GM18526 (cell line): ENCODE data around the gene MTARC2.

ENCODE experiments used
- POLR2A ChIP-seq: IDR thresholded peaks from 3 replicates; pipeline ENCODE4 v1.6.1; 2011; ENCODE audit not compliant: insufficient read length; ENCODE audit errors: extremely low read depth

MTARC2 gene

DNA sequence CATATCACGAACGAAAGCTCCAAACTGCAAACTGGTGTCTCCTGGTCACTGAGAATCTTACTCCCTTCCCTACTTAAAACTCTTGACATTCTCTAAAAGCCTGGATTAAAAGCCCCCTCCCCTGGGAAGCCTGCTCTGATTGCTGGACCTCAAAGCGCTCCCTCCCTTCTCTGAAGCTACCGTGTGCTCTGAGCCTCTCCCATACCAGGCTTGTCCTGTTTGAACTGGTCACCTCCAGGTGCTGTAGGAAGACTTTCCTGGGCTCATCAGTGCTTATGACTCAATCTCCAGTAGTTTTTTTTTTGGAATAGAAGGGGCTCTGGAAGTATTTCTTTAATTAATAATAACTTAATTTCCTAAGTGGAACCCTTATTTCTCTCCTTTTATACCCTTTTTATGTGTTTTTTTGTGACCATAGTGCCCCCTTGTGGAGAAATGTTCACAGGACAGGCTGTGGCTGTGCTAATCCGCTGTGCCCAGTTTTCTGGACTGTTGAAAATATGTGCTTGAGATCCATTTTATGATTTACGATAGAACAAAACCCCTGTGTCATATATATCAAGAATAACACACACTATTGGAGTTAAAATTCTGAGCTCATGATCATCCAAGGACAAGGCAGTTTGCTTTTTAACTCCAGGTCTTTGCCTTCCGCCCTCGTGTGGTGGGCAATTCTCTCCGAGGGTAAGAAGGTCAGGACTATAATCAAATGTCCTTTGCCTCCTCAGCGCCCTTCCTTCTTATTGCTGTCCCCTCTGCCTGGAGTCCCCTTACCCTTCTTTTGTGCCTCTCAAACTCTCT, 55.5 kb downstream of the MTARC2 start:
- no peak for TF ChIP-seq POLR2A

DNA sequence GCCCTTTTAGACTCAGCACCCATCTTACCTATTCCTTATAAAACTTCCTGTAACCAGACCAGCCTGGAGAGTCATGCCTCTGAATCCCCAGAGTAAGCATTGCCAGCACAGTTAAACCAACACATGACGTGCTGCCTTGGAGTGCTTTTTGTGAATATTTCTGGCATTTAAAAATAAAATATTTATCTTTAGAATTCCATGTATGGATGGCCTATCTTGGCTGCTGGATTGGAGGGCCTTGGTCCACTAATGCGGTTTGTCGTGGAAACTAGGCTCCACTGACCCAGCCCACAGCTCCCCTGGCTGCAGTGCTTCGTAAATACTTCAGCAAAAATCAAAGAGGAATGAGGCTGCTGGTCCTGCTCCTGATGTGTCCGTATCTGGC, 56.1 kb downstream of the MTARC2 start:
- TF ChIP-seq POLR2A: no peak

DNA sequence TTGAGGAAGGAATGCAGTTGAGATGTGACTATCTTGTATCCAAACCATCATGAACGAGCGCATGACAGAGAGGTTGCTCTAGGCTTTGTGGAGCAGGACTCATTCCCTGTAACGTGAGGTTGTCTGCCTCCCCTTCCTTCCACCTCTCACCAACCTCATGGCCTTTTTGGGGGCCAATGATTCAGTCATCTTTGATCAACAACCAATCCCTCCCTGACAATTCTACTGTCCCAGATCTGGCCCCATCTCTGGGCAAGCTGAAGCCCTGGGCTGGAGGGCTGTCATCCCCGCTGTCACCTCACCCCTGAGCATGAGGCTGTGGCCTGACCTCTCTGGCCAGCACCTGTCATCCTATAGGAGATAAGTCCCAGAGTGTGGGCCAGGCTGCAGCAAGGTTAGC, 58.3 kb downstream of the MTARC2 start:
- no peak for TF ChIP-seq POLR2A

DNA sequence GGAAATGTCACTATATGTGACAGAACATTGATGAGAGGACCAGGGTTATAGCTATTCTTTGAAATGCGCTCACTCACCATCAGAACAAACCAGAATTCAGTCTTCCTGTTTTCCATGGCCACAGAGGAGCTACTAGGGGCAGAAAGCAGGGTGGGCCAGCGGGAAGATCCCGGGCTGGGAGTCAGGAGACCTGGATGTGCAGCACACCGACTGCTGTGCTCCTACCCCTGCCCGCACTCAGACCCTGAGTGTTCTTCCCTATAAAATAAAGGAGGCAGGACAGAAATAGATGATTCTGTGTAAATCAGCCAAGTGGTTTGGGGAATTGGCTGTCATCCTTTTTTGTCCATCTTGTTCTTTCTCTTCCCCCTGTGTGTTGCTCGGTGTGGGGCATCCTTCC, 59.6 kb downstream of the MTARC2 start:
- TF ChIP-seq POLR2A: no peak

DNA sequence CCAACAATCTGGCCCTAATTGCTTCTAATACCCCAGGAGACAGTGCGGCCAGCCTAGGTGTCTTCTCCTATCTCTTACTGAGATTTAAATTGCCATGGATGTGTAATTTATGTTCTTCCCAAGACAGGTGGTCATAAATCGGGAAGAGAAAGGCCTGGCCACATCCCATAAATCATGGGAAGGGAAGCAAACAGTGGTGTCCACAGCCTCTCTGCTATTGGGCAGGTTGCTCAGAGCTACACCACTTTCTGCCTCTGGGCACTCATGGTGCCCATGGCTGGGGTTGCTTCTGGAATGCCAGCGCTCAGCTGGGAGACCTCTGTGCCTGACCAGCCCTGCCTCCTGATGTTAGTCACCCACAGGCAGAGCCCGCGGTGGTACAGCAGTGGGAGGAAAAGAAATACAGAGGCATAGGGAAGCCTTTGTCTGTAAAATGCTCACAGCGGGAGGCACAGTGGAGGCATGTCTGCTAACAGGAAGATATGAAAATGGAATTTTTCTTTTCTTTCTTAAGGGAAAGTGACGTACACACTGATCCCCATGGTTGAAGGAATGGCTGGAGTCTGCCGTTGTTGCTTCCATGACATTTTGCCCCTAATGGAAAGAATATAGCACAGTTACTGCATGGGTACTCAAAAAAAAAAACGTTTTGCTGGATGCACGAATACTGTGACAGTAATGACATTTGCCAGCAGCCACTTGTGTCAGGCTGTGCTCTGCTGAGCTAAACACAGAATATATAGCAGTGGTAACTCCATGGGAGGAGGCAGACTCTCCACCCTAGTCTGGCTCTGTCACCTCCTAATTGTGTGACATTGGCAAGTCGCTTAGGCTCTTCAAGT, 60.4 kb downstream of the MTARC2 start:
- no peak for TF ChIP-seq POLR2A

DNA sequence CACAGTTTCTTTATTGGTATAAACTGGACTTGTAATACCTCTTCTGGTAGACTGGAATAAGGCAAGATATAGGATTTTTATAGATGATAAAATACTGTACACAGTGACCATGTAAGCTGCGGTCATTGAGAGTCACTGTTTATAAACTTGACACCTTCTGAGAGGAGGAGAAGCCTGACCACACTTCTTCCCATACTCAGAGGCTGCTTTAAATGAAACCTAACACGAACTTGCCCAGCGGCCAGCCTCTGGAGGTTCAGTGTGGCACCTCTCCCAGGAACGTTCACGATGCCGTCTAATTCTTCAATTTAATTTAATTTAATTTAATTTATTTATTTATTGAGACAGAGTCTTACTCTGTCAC, 61.0 kb downstream of the MTARC2 start:
- no peak for TF ChIP-seq POLR2A

DNA sequence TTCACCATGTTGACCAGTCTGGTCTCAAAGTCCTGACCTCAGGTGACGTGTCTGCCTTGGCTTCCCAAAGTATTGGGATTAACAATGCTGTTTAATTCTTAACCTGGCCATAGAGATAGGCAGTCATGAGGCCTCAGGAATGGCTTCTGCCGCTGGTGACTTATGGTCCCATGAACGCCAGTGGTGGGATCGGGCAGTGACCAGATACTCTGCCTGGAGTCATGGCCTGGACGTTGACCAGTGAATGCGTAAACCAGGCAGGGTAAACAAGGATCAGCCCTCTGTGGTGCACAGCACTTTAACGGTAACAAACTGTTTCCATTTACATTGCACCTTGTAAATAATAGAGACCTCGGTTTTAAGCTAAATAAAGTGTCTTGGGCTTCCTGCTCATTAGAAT, 61.6 kb downstream of the MTARC2 start:
- no peak for TF ChIP-seq POLR2A

DNA sequence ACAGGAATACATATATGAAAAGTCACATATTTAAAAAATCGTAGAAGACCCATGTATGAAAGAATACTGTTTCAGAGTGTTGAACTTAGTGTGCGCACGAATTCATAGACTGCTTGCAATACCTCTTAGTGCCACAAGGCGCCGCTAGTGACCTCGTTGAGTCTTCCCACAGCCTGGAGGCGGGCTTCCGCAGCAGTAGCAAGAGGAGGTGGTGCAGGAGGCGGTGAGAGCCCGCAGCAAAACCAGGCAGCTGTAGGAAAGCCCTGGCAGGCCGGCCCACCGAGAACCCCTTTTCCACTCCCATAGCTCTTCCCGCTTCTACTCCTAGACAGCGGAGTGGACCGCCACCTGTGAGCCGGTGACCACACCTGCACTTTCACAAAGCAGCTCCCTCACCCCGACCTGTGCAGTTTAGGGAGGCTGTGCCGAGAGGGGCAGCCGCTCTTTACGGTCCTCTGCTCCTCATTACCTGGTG, 62.1 kb downstream of the MTARC2 start:
- no peak for TF ChIP-seq POLR2A

DNA sequence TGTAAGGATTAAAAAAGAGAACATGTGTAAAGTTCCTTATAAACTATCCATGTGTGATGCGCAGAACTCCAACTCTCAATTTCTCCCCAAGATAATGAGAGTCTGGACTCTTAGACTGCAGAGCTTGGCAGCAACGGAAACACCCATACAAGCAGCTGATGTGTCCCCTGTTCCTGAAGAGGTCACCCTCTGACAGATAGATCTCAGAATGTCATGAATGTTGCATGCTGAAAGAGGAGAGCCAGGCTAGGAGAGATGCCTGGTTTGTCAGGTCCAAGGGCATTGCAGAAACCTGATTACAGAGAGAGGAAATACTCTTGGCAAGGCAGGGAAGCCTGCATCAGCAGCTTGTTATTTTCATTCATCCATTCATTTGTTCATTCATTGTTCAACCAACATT, 62.8 kb downstream of the MTARC2 start:
- no peak for TF ChIP-seq POLR2A

DNA sequence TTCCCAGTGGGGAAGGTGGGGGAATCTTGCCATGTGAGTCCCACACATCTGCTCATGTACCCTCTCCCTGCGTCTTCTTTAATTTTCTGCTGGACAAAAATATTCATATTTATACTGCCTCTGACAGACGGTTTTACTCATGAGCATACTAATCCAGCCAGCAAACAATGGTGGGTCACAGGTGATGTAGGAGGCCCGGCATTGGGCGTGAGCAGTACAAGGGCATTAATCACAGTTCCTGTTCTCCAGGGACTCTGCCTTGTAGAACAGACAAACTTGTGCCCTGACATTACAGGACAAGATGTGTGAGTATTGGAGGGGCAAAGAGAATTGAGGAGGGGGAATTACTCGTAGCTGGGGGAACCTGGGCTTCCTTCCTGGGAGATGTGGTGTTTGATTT, 63.6 kb downstream of the MTARC2 start:
- TF ChIP-seq POLR2A: no peak

DNA sequence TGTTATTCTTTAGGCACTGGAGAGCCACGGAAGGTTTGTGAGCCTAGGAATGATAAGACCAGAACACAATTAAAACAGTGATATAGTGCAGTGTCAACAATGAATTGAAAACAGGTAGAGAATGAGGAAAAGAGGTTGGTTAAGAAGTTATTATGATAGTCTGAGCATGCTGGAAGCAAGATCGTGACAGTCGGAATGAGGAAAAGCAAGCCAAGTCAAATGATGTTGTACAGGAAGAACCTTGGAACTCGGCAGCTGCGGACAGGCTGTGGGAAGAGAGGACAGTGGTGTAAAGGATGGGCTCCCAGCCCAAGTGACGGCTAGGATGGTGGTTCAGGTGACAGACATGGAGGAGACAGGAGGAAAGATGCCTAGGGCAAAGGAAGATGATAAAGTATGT, 64.2 kb downstream of the MTARC2 start:
- no peak for TF ChIP-seq POLR2A

DNA sequence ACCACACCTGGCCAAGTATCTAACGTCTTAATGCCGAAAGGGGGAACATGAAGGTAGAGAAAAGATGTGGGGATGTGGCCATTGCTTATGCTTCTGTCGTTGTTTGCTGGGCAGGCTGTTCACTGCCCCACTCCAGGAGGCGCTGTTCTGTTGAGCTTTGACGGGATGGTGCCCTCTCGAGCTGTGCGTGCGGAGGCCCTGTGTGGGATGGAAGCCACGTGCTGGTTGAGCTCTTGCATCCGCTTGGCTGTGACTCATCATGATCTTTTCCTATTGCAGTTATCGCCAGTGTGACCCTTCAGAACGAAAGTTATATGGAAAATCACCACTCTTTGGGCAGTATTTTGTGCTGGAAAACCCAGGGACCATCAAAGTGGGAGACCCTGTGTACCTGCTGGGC, 64.9 kb downstream of the MTARC2 start:
- TF ChIP-seq POLR2A: no peak

DNA sequence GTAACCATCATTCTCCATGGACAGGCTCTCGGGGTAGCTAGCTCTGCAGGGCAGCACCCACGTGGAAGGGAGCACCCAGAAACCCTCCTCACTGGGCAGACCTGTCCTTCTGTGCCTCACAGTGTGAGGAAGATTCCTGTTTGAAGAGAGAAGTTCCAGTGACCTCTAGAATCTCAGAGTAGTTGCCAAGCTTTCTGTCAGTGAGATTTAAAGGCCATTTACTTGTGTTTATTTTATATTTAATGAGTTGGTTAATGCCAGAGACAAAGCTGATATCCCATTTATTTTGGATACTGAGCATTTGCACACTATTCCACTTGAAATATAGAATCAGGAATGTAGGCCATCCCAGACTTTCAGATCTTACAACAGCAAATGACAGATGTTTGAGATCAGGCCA, 67.3 kb downstream of the MTARC2 start:
- TF ChIP-seq POLR2A: no peak

DNA sequence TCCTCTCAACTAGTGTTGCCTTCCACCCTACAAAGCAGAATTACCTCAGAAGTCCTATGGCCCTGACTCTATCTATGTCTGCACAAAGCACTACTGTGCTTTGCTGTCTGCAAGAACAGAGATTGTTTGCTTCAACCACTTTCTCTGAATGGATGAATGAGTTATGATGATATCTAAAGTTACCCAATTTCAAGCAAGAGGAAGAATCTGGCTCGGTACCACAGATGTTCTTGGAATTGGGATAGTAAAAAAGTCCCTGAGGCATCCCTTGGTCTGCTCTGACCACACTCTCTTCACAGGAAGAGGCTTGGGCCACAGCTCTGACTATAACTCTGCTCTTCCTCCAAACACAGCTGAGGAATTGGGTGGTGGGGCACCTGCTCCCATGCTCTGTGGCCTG, 69.8 kb downstream of the MTARC2 start:
- TF ChIP-seq POLR2A: no peak

DNA sequence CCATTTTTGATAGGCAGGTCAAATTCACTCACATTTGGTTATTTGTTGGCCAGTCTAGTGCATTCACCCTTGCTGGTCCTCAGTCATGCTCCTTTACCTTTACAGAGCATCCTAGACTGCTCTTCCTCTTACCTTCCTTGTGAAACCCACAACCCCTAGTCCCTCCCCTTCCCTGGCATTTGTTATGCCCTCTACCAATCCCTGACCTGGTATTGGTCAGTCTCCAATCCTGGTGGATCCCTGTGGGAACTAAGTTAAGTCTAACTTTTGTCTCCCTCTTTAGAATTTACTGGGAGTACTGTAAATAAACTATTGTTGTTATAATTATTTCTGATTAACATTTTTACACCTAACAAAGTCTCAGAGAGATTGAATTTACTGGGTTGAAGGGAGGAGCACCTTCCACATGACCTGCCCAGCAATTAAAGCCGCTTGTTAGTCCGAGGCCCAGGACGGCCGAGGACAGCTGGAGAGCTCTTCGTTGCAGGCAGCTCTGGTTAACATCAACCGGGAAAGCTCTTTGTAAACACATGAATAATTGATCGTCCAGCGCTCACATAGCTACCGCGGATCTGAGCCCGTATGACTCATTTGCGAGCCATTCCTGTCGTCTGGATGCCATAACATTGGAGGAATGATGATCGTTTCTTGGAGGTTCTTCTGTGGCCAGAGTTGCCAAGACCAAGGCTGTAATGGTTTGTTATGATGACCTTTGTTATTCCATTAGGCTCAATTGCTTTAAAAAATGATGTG, 70.5 kb downstream of the MTARC2 start:
- TF ChIP-seq POLR2A: no peak

DNA sequence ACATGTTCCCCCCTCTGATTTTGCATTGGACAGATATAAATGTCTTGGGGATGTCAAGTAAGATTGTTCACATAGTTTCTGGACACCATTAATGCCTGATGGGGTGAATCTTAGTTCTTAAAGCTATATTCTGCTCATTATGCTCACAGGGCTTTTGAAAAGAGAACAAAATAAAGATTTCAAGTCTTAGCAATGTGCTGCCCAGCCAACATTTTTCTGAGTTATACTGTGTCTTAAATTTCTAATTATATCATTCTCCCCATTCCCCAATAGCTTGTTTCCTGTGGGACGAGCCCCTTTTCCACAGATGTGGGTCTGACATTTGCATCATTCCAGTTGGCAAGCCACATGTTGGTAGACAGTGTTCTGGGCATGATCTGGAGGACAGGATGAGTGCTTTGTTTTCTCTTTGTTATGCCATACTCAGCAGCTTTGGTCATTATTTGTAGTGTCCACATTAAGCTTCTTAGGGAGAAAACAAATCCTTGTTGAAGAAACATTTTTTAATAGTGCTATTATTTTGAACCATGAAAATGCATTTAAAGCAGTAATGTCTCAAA, 71.4 kb downstream of the MTARC2 start:
- no peak for TF ChIP-seq POLR2A
